PFSK-1 (cell line): ENCODE data around the gene POU3F1.

ENCODE experiments used
- SIN3A ChIP-seq: IDR thresholded peaks from 2 replicates; pipeline ENCODE4 v1.6.1; 2012; ENCODE audit warnings: mild to moderate bottlenecking, low read length, moderate library complexity, borderline replicate concordance; ENCODE audit not compliant: insufficient read depth
- TAF1 ChIP-seq: IDR thresholded peaks from 2 replicates; pipeline ENCODE4 v1.6.1; 2012; ENCODE audit warnings: low read length, control low read depth, borderline replicate concordance; ENCODE audit not compliant: insufficient read depth

DNA sequence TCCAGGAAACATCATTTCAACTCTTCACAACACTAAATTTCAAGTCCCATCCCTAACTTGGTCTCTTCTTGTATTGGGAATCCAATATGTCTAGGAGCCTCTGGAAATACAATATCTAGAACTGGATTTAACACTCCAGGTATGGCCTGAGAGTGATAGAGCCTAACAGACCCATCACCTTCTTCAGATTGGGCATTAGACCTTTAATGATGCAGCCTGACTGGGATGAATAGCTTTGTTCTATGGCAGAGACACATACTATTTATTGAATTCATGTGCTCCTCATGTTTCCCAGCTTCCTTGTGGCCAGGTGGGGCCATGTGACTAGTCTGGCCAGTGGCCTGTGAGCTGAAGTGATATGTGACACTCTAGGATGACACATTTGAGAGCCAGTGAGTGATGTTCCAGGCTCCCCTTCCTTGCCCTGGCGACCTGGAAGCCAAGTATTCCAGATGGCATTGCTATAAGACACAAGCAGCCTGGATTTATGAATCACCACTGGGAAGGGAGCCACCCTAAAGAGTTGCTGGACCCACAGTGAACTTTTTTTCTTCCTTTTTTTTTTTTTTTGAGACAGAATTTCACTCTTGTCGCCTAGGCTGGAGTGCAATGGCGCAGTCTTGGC is 31.0 kb upstream of the POU3F1 start:
- TF ChIP-seq SIN3A, result no peak
- no peak for TF ChIP-seq TAF1
